WI38 (cell line): ENCODE results near the gene CPA2.

Experiments
- H3K4me3 ChIP-seq: 2 replicates; pipeline ENCODE4 v1.5.1; 2011; ENCODE audit warnings: low read depth, mild to moderate bottlenecking, control low read depth, low read length
- CTCF ChIP-seq: IDR thresholded peaks from 2 replicates; pipeline ENCODE4 v1.5.1; 2012; ENCODE audit warnings: low read depth, mild to moderate bottlenecking, control low read depth, low read length

The CPA2 gene

GRCh38 chr7:130286881-130287280 is 20.2 kb downstream of the CPA2 start:
- no peak for TF ChIP-seq CTCF
- no peak overlapping the region for H3K4me3 ChIP-seq

DNA sequence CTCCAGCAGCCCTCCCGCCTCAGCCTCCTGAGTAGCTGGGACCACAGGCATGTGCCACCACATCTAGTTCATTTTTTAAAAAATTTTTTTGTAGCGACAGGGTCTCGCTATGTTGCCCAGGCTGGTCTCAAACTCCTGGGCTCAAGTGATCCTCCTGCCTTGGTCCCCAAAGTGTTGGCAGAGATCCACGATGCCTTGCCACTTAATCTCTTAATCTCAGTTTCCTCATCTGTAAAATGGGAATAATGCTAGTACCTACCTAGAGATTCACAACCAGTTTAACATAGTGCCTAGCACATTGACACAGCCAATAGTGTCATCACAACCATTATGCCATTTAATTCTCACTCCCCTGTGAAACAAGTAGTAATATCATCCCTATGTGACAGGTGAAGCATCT is 21.5 kb downstream of the CPA2 start:
- TF ChIP-seq CTCF, result no peak

GRCh38 chr7:130288829-130289228 is 22.2 kb downstream of the CPA2 start:
- no peak overlapping the region for H3K4me3 ChIP-seq
- no peak for TF ChIP-seq CTCF

More for the DNA sequence above, 21.5 kb downstream of the CPA2 start:
- no peak overlapping the region for H3K4me3 ChIP-seq

DNA sequence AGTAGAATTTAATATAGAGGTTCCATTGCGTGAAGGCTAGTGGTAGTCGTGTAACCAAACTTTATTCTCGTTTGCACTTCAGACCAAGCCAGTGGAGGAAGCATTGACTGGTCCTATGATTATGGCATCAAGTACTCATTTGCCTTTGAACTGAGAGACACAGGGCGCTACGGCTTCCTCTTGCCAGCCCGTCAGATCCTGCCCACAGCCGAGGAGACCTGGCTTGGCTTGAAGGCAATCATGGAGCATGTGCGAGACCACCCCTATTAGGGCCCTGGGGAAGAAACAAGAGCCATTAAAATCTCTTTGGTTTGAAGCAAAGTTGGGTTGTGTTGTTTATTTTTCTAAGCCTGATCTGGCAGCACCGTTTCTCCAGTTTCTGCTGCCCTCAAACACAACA is 22.8 kb downstream of the CPA2 start:
- no peak for TF ChIP-seq CTCF
- no peak overlapping the region for H3K4me3 ChIP-seq

- H3K4me3 ChIP-seq, result no peak overlapping the region
- TF ChIP-seq CTCF, result no peak
Observed at GRCh38 chr7:130290745-130291144, 24.1 kb downstream of the CPA2 start.

- peak within 1 kb of the TSS; percentile 27; the same call in 1 of the 2 replicates for H3K4me3 ChIP-seq
- no peak for TF ChIP-seq CTCF
Observed at GRCh38 chr7:130292682-130293257, 26.1 kb downstream of the CPA2 start, which contains the start of gene CPA4. Gene CPA4 (plus strand): TSS chr7:130293161. CDS start chr7:130293181, 20 bp downstream.

GRCh38 chr7:130293521-130293920 is 26.9 kb downstream of the CPA2 start:
- H3K4me3 ChIP-seq, result peak overlapping the region; percentile 27; the same call in 1 of the 2 replicates
- no peak for TF ChIP-seq CTCF
